ENCODE measurements around the gene TOB2.
"Not testable (repeated sequence)": the region's sequence is repeated elsewhere in the genome, so short reads cannot be mapped to it uniquely, and the experiment has no call there.

The TOB2 gene

DNA sequence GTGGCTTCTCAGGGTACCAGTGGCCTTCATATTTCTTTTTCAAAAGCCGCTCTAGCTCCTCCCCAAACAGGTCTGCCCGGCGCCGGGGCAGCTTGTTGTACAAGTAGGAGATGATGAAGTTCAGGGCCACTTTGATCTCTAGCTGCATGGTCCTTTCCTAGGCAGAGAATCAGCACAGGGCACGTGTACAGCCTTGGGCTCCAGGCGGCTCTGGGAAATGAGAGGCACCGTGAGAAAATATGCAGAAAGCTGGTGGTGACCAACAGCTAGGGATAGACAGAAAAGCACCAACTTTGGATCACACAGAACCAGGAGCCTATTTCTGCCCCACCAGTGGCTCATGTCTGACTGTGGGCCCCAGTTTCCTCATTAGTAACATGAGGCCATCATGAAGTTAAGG lies 9.4 kb downstream of the TOB2 start:
- H3K4me3 ChIP-seq (replicated peaks; ENCODE audit: insufficient read depth, low read length), result no peak overlapping the region
- no peaks in the 10 kb centered on the region for H3K27me3 ChIP-seq (ENCODE audit: insufficient read depth, poor library complexity, severe bottlenecking)
- no peak for DNase-seq (ENCODE audit: low read depth in 1 of 2, low spot score in 1 of 2)
- H3K27ac ChIP-seq (replicated peaks), result no peak overlapping the region
- no peak for TF ChIP-seq SPI1 (IDR thresholded peaks at IDR 0.05; ENCODE audit: borderline replicate concordance, low read depth)
- no peak for TF ChIP-seq GABPA (IDR thresholded peaks at IDR 0.05; ENCODE audit: low read depth)
- no peak for TF ChIP-seq REST (IDR thresholded peaks at IDR 0.05; ENCODE audit: insufficient replicate concordance, low read depth)
- no peak for TF ChIP-seq CTCF (IDR thresholded peaks at IDR 0.05; ENCODE audit: insufficient read depth, low read length)
- TF ChIP-seq POLR2AphosphoS5 (IDR thresholded peaks at IDR 0.05; ENCODE audit: low read depth), result no peak

- TF ChIP-seq CTCF (IDR thresholded peaks at IDR 0.05; ENCODE audit: insufficient read depth, low read length) (no peak), POLR2AphosphoS5 (IDR thresholded peaks at IDR 0.05; ENCODE audit: low read depth) (no peak), REST (IDR thresholded peaks at IDR 0.05; ENCODE audit: insufficient replicate concordance, low read depth) (no peak), GABPA (IDR thresholded peaks at IDR 0.05; ENCODE audit: low read depth) (no peak), SPI1 (IDR thresholded peaks at IDR 0.05; ENCODE audit: borderline replicate concordance, low read depth) (no peak)
- H3K27ac ChIP-seq (replicated peaks), result no peak overlapping the region
- H3K27me3 ChIP-seq (ENCODE audit: insufficient read depth, poor library complexity, severe bottlenecking), result no peaks in the 10 kb centered on the region
- no peak for DNase-seq (ENCODE audit: low read depth in 1 of 2, low spot score in 1 of 2)
- no peak overlapping the region for H3K4me3 ChIP-seq (replicated peaks; ENCODE audit: insufficient read depth, low read length)
Measured at GRCh38 chr22:41436322-41437113, 10.1 kb downstream of the TOB2 start.

GRCh38 chr22:41435560-41435959 lies 11.0 kb downstream of the TOB2 start:
- TF ChIP-seq SPI1 (IDR thresholded peaks at IDR 0.05; ENCODE audit: borderline replicate concordance, low read depth) (no peak), GABPA (IDR thresholded peaks at IDR 0.05; ENCODE audit: low read depth) (no peak), REST (IDR thresholded peaks at IDR 0.05; ENCODE audit: insufficient replicate concordance, low read depth) (no peak), POLR2AphosphoS5 (IDR thresholded peaks at IDR 0.05; ENCODE audit: low read depth) (no peak), CTCF (IDR thresholded peaks at IDR 0.05; ENCODE audit: insufficient read depth, low read length) (no peak)
- no peak overlapping the region for H3K27ac ChIP-seq (replicated peaks)
- no peak for DNase-seq (ENCODE audit: low read depth in 1 of 2, low spot score in 1 of 2)
- H3K27me3 ChIP-seq (ENCODE audit: insufficient read depth, poor library complexity, severe bottlenecking), result no peaks in the 10 kb centered on the region
- no peak overlapping the region for H3K4me3 ChIP-seq (replicated peaks; ENCODE audit: insufficient read depth, low read length)

DNA sequence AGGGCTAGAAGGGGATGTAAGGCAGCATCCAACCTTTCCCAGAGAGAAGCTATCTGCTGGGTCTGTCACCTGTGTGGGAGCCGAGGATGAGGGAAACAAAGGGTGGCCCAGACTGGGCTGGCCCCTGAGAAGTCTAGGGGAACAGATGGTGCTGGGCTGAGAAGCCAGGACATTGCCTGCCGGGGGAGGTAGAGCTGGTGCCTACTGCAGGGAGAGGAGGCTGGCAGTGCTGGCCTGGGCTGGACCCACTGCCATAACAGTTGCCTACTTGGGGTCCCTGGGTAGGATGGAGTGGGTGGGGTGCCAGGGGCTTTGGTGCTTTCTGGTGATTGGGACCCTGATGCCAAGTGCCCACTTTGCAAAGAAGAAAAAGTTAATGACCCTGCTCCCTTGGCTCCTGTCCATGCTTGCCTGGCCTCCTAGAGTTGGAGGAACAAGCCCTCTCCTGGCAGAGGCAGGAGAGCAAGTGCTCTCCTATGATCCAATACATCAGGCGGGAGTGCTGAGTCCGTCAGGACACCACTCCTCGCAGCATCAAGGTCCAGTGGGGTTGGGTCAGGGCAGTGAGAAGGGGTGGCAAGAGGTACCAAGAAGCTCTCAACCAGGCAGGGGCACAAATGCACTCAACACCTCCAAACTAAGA lies 12.1 kb downstream of the TOB2 start:
- H3K27me3 ChIP-seq (ENCODE audit: insufficient read depth, poor library complexity, severe bottlenecking); H3K27ac ChIP-seq (replicated peaks); H3K4me3 ChIP-seq (replicated peaks; ENCODE audit: insufficient read depth, low read length); DNase-seq (ENCODE audit: low read depth in 1 of 2, low spot score in 1 of 2): not testable (repeated sequence)

DNA sequence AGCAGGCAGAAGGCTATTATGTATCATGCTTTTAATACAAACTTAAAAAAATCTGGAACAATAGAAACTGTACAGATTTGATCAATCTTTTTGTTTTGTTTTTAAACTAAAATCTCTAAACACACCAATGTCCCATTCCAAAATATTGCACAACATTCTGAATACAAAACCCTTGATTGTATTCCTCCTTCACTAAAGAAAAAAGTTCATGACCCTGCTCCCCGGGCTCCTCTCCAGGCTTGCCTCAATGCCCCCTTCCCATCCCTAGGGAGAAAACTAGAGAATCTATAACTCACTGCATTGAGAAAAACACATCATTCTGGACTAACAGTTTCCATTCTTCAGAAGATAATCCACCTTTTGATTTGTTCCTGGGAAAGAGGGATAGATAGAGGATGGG lies 13.1 kb downstream of the TOB2 start:
- not testable (repeated sequence) for H3K27me3 ChIP-seq (ENCODE audit: insufficient read depth, poor library complexity, severe bottlenecking); H3K4me3 ChIP-seq (replicated peaks; ENCODE audit: insufficient read depth, low read length); H3K27ac ChIP-seq (replicated peaks); DNase-seq (ENCODE audit: low read depth in 1 of 2, low spot score in 1 of 2)
